IMR-90 (cell line): ENCODE data around the gene CLDN24. TPM values are rescaled to one million over a fixed set of nuclear protein-coding genes. Genes with fewer than 3 reads are reported as not detected.

ENCODE experiments used
- ATAC-seq: fragments of 200-7000 bp; cut with Tn5 transposase; 2 replicates; pipeline ENCODE4 v1.9.1; 2020; ENCODE audit warnings: low read depth, mild to moderate bottlenecking, moderate library complexity
- BruUV-seq: library from RNA; stranded (reverse); fragments of 400-500 nt; replicated peaks from 2 replicates; lab custom pipeline; 2021; lab: Mats Ljungman, UMichigan
- CTCF ChIA-PET: fragments of 300-600 bp; formaldehyde crosslinking; extraction: SDS; loops from one replicate; lab custom pipeline; 2021; ENCODE audit warnings: antibody characterized with exemption; lab: Yijun Ruan, JAX
- POLR2A ChIA-PET: fragments of 300-600 bp; sonication (Branson Sonifier 250); formaldehyde crosslinking; loops from one replicate; lab custom pipeline; 2022; ENCODE audit warnings: antibody characterized with exemption; ENCODE audit not compliant: unreplicated experiment; lab: Charles Lee
- DNase-seq: peaks from one replicate; pipeline ENCODE4 v3.0.0; 2013
- H2AFZ ChIP-seq: replicated peaks from 2 replicates; pipeline ENCODE3; 2013; ENCODE audit warnings: low read length, mild to moderate bottlenecking; ENCODE audit not compliant: poor library complexity
- H2AK5ac ChIP-seq: 2 replicates; pipeline ENCODE4 v1.6.1; 2013; ENCODE audit warnings: low read depth, low read length, inconsistent platforms
- H2AK9ac ChIP-seq: replicated peaks from 2 replicates; pipeline ENCODE3; 2013; ENCODE audit warnings: mild to moderate bottlenecking, low read depth, low read length, moderate library complexity; ENCODE audit not compliant: poor library complexity
- H2BK120ac ChIP-seq: 2 replicates; pipeline ENCODE4 v1.6.1; 2013; ENCODE audit warnings: low read depth, low read length, inconsistent platforms
- H2BK15ac ChIP-seq: 3 replicates; pipeline ENCODE4 v1.6.1; 2013; ENCODE audit warnings: low read depth, low read length, inconsistent platforms
- H2BK20ac ChIP-seq: 2 replicates; pipeline ENCODE4 v1.6.1; 2013; ENCODE audit warnings: low read depth, mild to moderate bottlenecking, inconsistent platforms, low read length, moderate library complexity
- H2BK5ac ChIP-seq: 2 replicates; pipeline ENCODE4 v1.6.1; 2013; ENCODE audit warnings: mild to moderate bottlenecking, low read depth, low read length, inconsistent platforms; ENCODE audit not compliant: poor library complexity, severe bottlenecking
- H3K14ac ChIP-seq: replicated peaks from 2 replicates; pipeline ENCODE4 v1.6.1; 2013; ENCODE audit warnings: low read depth, low read length, inconsistent platforms
- H3K18ac ChIP-seq: 2 replicates; pipeline ENCODE4 v1.6.1; 2013; ENCODE audit warnings: low read depth, low read length, control low read depth
- H3K23ac ChIP-seq: 2 replicates; pipeline ENCODE4 v1.6.1; 2013; ENCODE audit warnings: low read depth, low read length, inconsistent platforms
- H3K27ac ChIP-seq: 2 replicates; pipeline ENCODE4 v1.5.1; 2013; ENCODE audit warnings: mild to moderate bottlenecking, control low read depth, low read length; ENCODE audit not compliant: insufficient read depth
- H3K27me3 ChIP-seq: 2 replicates; pipeline ENCODE4 v1.6.1; 2013; ENCODE audit warnings: low read length; ENCODE audit not compliant: control insufficient read depth, insufficient read depth
- H3K36me3 ChIP-seq: 2 replicates; pipeline ENCODE4 v1.6.1; 2013; ENCODE audit warnings: low read length, mixed read lengths; ENCODE audit not compliant: control insufficient read depth, insufficient read depth
- H3K4ac ChIP-seq: 2 replicates; pipeline ENCODE4 v1.6.1; 2013; ENCODE audit warnings: low read depth, low read length, inconsistent platforms
- H3K4me1 ChIP-seq: 2 replicates; pipeline ENCODE4 v1.6.1; 2013; ENCODE audit warnings: low read length, mixed read lengths; ENCODE audit not compliant: control insufficient read depth, insufficient read depth
- H3K4me2 ChIP-seq: 2 replicates; pipeline ENCODE4 v1.6.1; 2013; ENCODE audit warnings: low read depth, mild to moderate bottlenecking, control low read depth, low read length, moderate library complexity
- H3K4me3 ChIP-seq: 2 replicates; pipeline ENCODE4 v1.5.1; 2013; ENCODE audit warnings: low read depth, mild to moderate bottlenecking, control low read depth, low read length, moderate library complexity; ENCODE audit not compliant: insufficient read depth
- H3K56ac ChIP-seq: 2 replicates; pipeline ENCODE4 v1.6.1; 2013; ENCODE audit warnings: low read length, inconsistent platforms; ENCODE audit not compliant: insufficient read depth; ENCODE audit errors: extremely low read depth
- H3K79me1 ChIP-seq, 2 experiments: 2 replicates each; pipeline ENCODE4 v1.6.1; 2013; ENCODE audit warnings: low read length in 2 of 2, inconsistent platforms in 1 of 2, low read depth in 1 of 2
- H3K9ac ChIP-seq: 2 replicates; pipeline ENCODE4 v1.6.1; 2013; ENCODE audit warnings: low read depth, low read length, control low read depth
- H3K9me1 ChIP-seq: 2 replicates; pipeline ENCODE4 v1.6.1; 2013; ENCODE audit warnings: low read length, inconsistent platforms; ENCODE audit not compliant: insufficient read depth
- H3K9me3 ChIP-seq: 2 replicates; pipeline ENCODE4 v1.6.1; 2013; ENCODE audit warnings: low read length; ENCODE audit not compliant: control insufficient read depth, insufficient read depth
- H4K20me1 ChIP-seq: 2 replicates; pipeline ENCODE4 v1.6.1; 2013; ENCODE audit warnings: low read length, inconsistent platforms; ENCODE audit not compliant: insufficient read depth
- H4K5ac ChIP-seq: 2 replicates; pipeline ENCODE4 v1.6.1; 2013; ENCODE audit warnings: mild to moderate bottlenecking, low read depth, low read length, control low read depth
- H4K8ac ChIP-seq, 2 experiments: 2 replicates each; pipeline ENCODE4 v1.6.1; 2013; ENCODE audit warnings: low read depth in 2 of 2, low read length in 2 of 2, control low read depth in 1 of 2, inconsistent platforms in 1 of 2
- H4K91ac ChIP-seq: 2 replicates; pipeline ENCODE4 v1.6.1; 2013; ENCODE audit warnings: low read depth, low read length, inconsistent platforms; ENCODE audit not compliant: insufficient read depth
- BHLHE40 ChIP-seq: fragments of 150-350 bp; IDR thresholded peaks from 2 replicates; pipeline ENCODE4 v1.6.1; 2016; ENCODE audit warnings: mild to moderate bottlenecking, low read depth, low read length
- CEBPB ChIP-seq: IDR thresholded peaks from 2 replicates; pipeline ENCODE4 v1.6.1; 2012; ENCODE audit warnings: low read depth, low read length, improper control_type of control experiment
- CHD1 ChIP-seq: IDR thresholded peaks from 2 replicates; pipeline ENCODE4 v1.6.1; 2012; ENCODE audit warnings: low read depth, low read length, improper control_type of control experiment
- FOS ChIP-seq: fragments of 150-350 bp; IDR thresholded peaks from 2 replicates; pipeline ENCODE4 v1.6.1; 2016; ENCODE audit warnings: low read depth, low read length
- MAFK ChIP-seq: IDR thresholded peaks from 2 replicates; pipeline ENCODE4 v1.6.1; 2012; ENCODE audit warnings: low read depth, low read length, improper control_type of control experiment
- MAZ ChIP-seq: IDR thresholded peaks from 2 replicates; pipeline ENCODE4 v1.6.1; 2012; ENCODE audit warnings: low read depth, mild to moderate bottlenecking, low read length, improper control_type of control experiment, moderate library complexity, borderline replicate concordance
- MXI1 ChIP-seq: IDR thresholded peaks from 2 replicates; pipeline ENCODE4 v1.6.1; 2012; ENCODE audit warnings: low read depth, mild to moderate bottlenecking, low read length, moderate library complexity, borderline replicate concordance
- NFE2L2 ChIP-seq: fragments of 150-350 bp; IDR thresholded peaks from 2 replicates; pipeline ENCODE4 v1.6.1; 2016; ENCODE audit warnings: low read depth, mild to moderate bottlenecking, low read length
- RAD21 ChIP-seq: IDR thresholded peaks from 2 replicates; pipeline ENCODE4 v1.6.1; 2012; ENCODE audit warnings: low read length, improper control_type of control experiment
- RCOR1 ChIP-seq: IDR thresholded peaks from 2 replicates; pipeline ENCODE4 v1.6.1; 2012; ENCODE audit warnings: mild to moderate bottlenecking, low read length, improper control_type of control experiment; ENCODE audit not compliant: insufficient replicate concordance
- RFX5 ChIP-seq: IDR thresholded peaks from 2 replicates; pipeline ENCODE4 v1.8.0; 2012; ENCODE audit warnings: low read depth, mild to moderate bottlenecking, low read length, moderate library complexity
- SMC3 ChIP-seq: fragments of 150-350 bp; IDR thresholded peaks from 2 replicates; pipeline ENCODE4 v1.6.1; 2016; ENCODE audit warnings: low read depth, mild to moderate bottlenecking, antibody characterized with exemption, low read length, moderate library complexity
- WGBS, 2 experiments: methylation state at CpG; one replicate each; pipeline versions ENCODE4 v1.1.5 to v1.1.7; 2013; ENCODE audit warnings: missing lambda C conversion rate in 2 of 2; ENCODE audit not compliant: insufficient read length in 1 of 2; ENCODE audit errors: extremely low coverage in 2 of 2; 5-methylcytosine and 5-hydroxymethylcytosine counted together
- dilution Hi-C: fragments of 300-500 bp; cut with HindIII; formaldehyde crosslinking; loops from one replicate; pipeline ENCODE4 v1.14.3; 2018; ENCODE audit warnings: low sequenced_read_pairs; ENCODE audit not compliant: unreplicated experiment
- in situ Hi-C: fragments of 300-500 bp; cut with MboI; formaldehyde crosslinking; loops from 3 replicates; pipeline ENCODE4 v1.14.3; 2019; ENCODE audit warnings: low sequenced_read_pairs, inconsistent platforms, mixed read lengths
- intact Hi-C: fragments of 100-400 bp; cut with micrococcal nuclease; formaldehyde crosslinking; loops from 2 replicates; pipeline ENCODE4 v1.10.0; 2022
- polyA plus RNA-seq, 3 experiments: library from polyadenylated mRNA; depleted of rRNA; stranded (reverse); fragments of >200 nt; gene quantifications; 2 replicates each; pipeline ENCODE4 v1.2.3, GENCODE V29; 2012; ENCODE audit warnings: low replicate concordance in 1 of 3
- total RNA-seq: library from RNA; depleted of rRNA; stranded (reverse); fragments of >200 nt; gene quantifications from 2 replicates; pipeline ENCODE4 v1.2.3, GENCODE V29; 2012
- TF ChIP-seq, protein P1 (sequence below): conservative IDR thresholded peaks from 2 replicates; pipeline ENCODE4 v1.5.1; 2012; ENCODE audit warnings: mild to moderate bottlenecking, low read depth, low read length, improper control_type of control experiment
- TF ChIP-seq, protein P2 (sequence below): fragments of 150-350 bp; IDR thresholded peaks from 2 replicates; pipeline ENCODE4 v1.6.1; 2017; ENCODE audit warnings: mild to moderate bottlenecking, antibody characterized with exemption, low read length, low read depth
- TF ChIP-seq, protein P3 (sequence below): fragments of 150-350 bp; IDR thresholded peaks from 2 replicates; pipeline ENCODE4 v1.6.1; 2016; ENCODE audit warnings: low read depth, mild to moderate bottlenecking, low read length, moderate library complexity, borderline replicate concordance

The CLDN24 gene
- total and polyA plus RNA-seq, 2 of the 4 experiments (the other 2 are of a cell fraction), result not detected

DNA sequence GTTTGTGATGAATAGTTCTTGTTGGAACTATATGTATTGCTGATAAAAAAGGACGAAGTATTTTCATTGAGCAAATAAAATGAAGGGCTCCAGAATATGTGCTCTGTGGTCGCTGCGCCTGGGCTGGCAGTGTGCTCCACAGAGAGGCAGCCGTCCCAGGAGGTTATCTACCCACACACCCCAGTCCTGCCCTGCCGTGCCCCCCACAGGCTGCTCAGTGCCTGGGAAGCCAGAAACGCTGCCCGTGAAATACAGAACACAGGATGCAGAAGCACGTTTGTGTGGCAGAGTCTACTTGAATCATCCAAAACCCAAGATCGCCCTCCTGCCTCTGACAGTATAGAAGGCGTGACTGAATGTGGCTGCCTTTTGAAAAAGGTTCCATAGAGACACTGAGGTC is 3.6 kb downstream of the CLDN24 start:
- Histone ChIP-seq H4K5ac (no peak overlapping the region), H3K9me3 (no peaks in the 10 kb centered on the region), H3K79me1 (no peaks in the 10 kb centered on the region), H2AK5ac (no peak overlapping the region), H3K4ac (no peak overlapping the region), H3K9ac (no peak overlapping the region), H4K20me1 (no peaks in the 10 kb centered on the region; the same call in 1 of the 2 replicates), H3K36me3 (peaks cover 22% of the 10 kb centered on the region), H3K4me2 (no peak overlapping the region), H3K27me3 (no peaks in the 10 kb centered on the region), H3K4me3 (no peak overlapping the region), H3K9me1 (peaks cover 2% of the 10 kb centered on the region; the same call in 1 of the 2 replicates), H2BK20ac (no peak overlapping the region), H3K23ac (no peak overlapping the region), H2BK5ac (no peak overlapping the region), H3K18ac (no peak overlapping the region), H2AK9ac (no peak overlapping the region), H2BK120ac (no peak overlapping the region), H4K91ac (no peak overlapping the region), H2BK15ac (no peak overlapping the region), H4K8ac (no peak overlapping the region), H3K27ac (no peak overlapping the region), H3K56ac (no peak overlapping the region), H2AFZ (no peak overlapping the region), H3K4me1 (peaks cover 4% of the 10 kb centered on the region; the same call in 1 of the 2 replicates), H3K14ac (no peak overlapping the region)
- intact Hi-C loops, result no loop called here
- DNase-seq (no peak), ATAC-seq (no peak)
- in situ Hi-C loops, result no loop called here
- ChIA-PET POLR2A (no interaction called here), CTCF (interaction anchor here (1.1 kb wide), 1 partner anchor 56 kb away, joined by 4 read pairs; no protein-coding TSS in a partner anchor)
- no TSS peak for BruUV-seq
- dilution Hi-C loops, result no loop called here
- no peak for TF ChIP-seq BHLHE40
- no peak for TF ChIP-seq RAD21
- TF ChIP-seq, protein P1, sequence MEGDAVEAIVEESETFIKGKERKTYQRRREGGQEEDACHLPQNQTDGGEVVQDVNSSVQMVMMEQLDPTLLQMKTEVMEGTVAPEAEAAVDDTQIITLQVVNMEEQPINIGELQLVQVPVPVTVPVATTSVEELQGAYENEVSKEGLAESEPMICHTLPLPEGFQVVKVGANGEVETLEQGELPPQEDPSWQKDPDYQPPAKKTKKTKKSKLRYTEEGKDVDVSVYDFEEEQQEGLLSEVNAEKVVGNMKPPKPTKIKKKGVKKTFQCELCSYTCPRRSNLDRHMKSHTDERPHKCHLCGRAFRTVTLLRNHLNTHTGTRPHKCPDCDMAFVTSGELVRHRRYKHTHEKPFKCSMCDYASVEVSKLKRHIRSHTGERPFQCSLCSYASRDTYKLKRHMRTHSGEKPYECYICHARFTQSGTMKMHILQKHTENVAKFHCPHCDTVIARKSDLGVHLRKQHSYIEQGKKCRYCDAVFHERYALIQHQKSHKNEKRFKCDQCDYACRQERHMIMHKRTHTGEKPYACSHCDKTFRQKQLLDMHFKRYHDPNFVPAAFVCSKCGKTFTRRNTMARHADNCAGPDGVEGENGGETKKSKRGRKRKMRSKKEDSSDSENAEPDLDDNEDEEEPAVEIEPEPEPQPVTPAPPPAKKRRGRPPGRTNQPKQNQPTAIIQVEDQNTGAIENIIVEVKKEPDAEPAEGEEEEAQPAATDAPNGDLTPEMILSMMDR, result no peak
- TF ChIP-seq CEBPB, result no peak
- no peak for TF ChIP-seq MXI1
- no peak for TF ChIP-seq RCOR1
- TF ChIP-seq, protein P2, sequence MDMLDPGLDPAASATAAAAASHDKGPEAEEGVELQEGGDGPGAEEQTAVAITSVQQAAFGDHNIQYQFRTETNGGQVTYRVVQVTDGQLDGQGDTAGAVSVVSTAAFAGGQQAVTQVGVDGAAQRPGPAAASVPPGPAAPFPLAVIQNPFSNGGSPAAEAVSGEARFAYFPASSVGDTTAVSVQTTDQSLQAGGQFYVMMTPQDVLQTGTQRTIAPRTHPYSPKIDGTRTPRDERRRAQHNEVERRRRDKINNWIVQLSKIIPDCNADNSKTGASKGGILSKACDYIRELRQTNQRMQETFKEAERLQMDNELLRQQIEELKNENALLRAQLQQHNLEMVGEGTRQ, result no peak
- no peak for TF ChIP-seq MAZ
- no peak for TF ChIP-seq MAFK
- TF ChIP-seq RFX5, result no peak
- TF ChIP-seq SMC3, result no peak
- no peak for TF ChIP-seq FOS
- TF ChIP-seq, protein P3, sequence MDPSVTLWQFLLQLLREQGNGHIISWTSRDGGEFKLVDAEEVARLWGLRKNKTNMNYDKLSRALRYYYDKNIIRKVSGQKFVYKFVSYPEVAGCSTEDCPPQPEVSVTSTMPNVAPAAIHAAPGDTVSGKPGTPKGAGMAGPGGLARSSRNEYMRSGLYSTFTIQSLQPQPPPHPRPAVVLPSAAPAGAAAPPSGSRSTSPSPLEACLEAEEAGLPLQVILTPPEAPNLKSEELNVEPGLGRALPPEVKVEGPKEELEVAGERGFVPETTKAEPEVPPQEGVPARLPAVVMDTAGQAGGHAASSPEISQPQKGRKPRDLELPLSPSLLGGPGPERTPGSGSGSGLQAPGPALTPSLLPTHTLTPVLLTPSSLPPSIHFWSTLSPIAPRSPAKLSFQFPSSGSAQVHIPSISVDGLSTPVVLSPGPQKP, result no peak
- TF ChIP-seq NFE2L2, result no peak
- no peak for TF ChIP-seq CHD1
- WGBS, 2 experiments, result 94% methylated on average over 3 of the region's 10 CpGs; no CpG with 5 or more reads in 1 of the 2 experiments
